Neuronal stem cell (in vitro differentiated cells): ENCODE data around the gene CSF1R.

Experiments
- DNase-seq: peaks from one replicate; pipeline ENCODE4 v3.0.0-alpha.2; 2013; ENCODE audit warnings: low spot score
- H2AFZ ChIP-seq: one replicate; pipeline ENCODE4 v1.6.1; 2013; ENCODE audit warnings: mild to moderate bottlenecking, low read length, inconsistent platforms
- H2AK5ac ChIP-seq: 2 replicates; pipeline ENCODE4 v1.6.1; 2013; ENCODE audit warnings: low read depth, mild to moderate bottlenecking, inconsistent platforms, low read length, moderate library complexity, mixed read lengths
- H2BK120ac ChIP-seq: 2 replicates; pipeline ENCODE4 v1.6.1; 2013; ENCODE audit warnings: low read depth, mild to moderate bottlenecking, inconsistent platforms, low read length, moderate library complexity, mixed read lengths
- H2BK12ac ChIP-seq: one replicate; pipeline ENCODE4 v1.6.1; 2013; ENCODE audit warnings: low read length, inconsistent platforms
- H2BK15ac ChIP-seq: 2 replicates; pipeline ENCODE4 v1.6.1; 2013; ENCODE audit warnings: mild to moderate bottlenecking, low read length, inconsistent platforms, mixed read lengths
- H2BK5ac ChIP-seq: one replicate; pipeline ENCODE4 v1.6.1; 2013; ENCODE audit warnings: inconsistent platforms, mild to moderate bottlenecking, low read length, moderate library complexity
- H3K14ac ChIP-seq: one replicate; pipeline ENCODE4 v1.6.1; 2013; ENCODE audit warnings: low read length, inconsistent platforms
- H3K18ac ChIP-seq: 2 replicates; pipeline ENCODE4 v1.6.1; 2013; ENCODE audit warnings: low read length, inconsistent platforms
- H3K23ac ChIP-seq: 2 replicates; pipeline ENCODE4 v1.6.1; 2013; ENCODE audit warnings: low read depth, mild to moderate bottlenecking, mixed read lengths, low read length, inconsistent platforms; ENCODE audit not compliant: poor library complexity
- H3K27ac ChIP-seq: replicated peaks from 3 replicates; pipeline ENCODE4 v1.5.1; 2013; ENCODE audit warnings: low read length, inconsistent platforms
- H3K27me3 ChIP-seq, 3 experiments: 2 replicates each; pipeline ENCODE4 v1.6.1; 2013; ENCODE audit warnings: low read length in 3 of 3, mild to moderate bottlenecking in 2 of 3, inconsistent platforms in 1 of 3, low read depth in 1 of 3, mixed read lengths in 1 of 3, moderate library complexity in 1 of 3; ENCODE audit not compliant: control insufficient read depth in 3 of 3, insufficient read depth in 3 of 3
- H3K36me3 ChIP-seq, 2 donors: replicated peaks in 1 of 2; 2 replicates each; pipeline ENCODE4 v1.6.1; 2013; ENCODE audit warnings: low read length in 2 of 2; ENCODE audit not compliant: control insufficient read depth in 2 of 2, insufficient read depth in 2 of 2
- H3K4ac ChIP-seq: 2 replicates; pipeline ENCODE4 v1.6.1; 2013; ENCODE audit warnings: inconsistent platforms, mild to moderate bottlenecking, low read length, moderate library complexity
- H3K4me1 ChIP-seq, 2 donors: 1 replicate in 1 of 2; 2 replicates in 1 of 2; pipeline ENCODE4 v1.6.1; 2013; ENCODE audit warnings: low read length in 2 of 2, low read depth in 1 of 2; ENCODE audit not compliant: control insufficient read depth in 2 of 2, insufficient read depth in 1 of 2
- H3K4me2 ChIP-seq: one replicate; pipeline ENCODE4 v1.6.1; 2013; ENCODE audit warnings: mild to moderate bottlenecking, low read length, inconsistent platforms; ENCODE audit not compliant: insufficient read depth, poor library complexity, severe bottlenecking
- H3K4me3 ChIP-seq, 2 donors: 2 replicates each; pipeline ENCODE4 v1.5.1; 2013; ENCODE audit warnings: low read length in 2 of 2, mild to moderate bottlenecking in 2 of 2, inconsistent platforms in 1 of 2, moderate library complexity in 1 of 2
- H3K79me1 ChIP-seq: one replicate; pipeline ENCODE4 v1.6.1; 2013; ENCODE audit warnings: low read depth, mild to moderate bottlenecking, inconsistent platforms, low read length, moderate library complexity
- H3K9ac ChIP-seq: one replicate; pipeline ENCODE4 v1.6.1; 2013; ENCODE audit warnings: mild to moderate bottlenecking, low read depth, low read length, inconsistent platforms; ENCODE audit not compliant: poor library complexity
- H3K9me3 ChIP-seq, 2 donors: replicated peaks in 1 of 2; 2 replicates each; pipeline versions ENCODE3 to v1.6.1; 2013; ENCODE audit warnings: low read length in 2 of 2, mild to moderate bottlenecking in 2 of 2, inconsistent platforms in 1 of 2, low read depth in 1 of 2, mixed read lengths in 1 of 2, moderate library complexity in 1 of 2; ENCODE audit not compliant: control insufficient read depth in 2 of 2, insufficient read depth in 1 of 2
- H4K8ac ChIP-seq: one replicate; pipeline ENCODE4 v1.6.1; 2013; ENCODE audit warnings: low read depth, mild to moderate bottlenecking, inconsistent platforms, low read length, moderate library complexity
- H4K91ac ChIP-seq: one replicate; pipeline ENCODE4 v1.6.1; 2013; ENCODE audit warnings: low read length, low read depth, mild to moderate bottlenecking, inconsistent platforms; ENCODE audit not compliant: poor library complexity
- WGBS, 2 donors: extraction: QIAGEN DNeasy Blood & Tissue Kit; methylation state at CpG; one replicate each; pipeline ENCODE4 v1.1.7; 2013; ENCODE audit warnings: missing lambda C conversion rate in 2 of 2, mixed read lengths in 1 of 2; ENCODE audit not compliant: insufficient read length in 2 of 2, insufficient replicate concordance in 1 of 2; ENCODE audit errors: extremely low coverage in 2 of 2; 5-methylcytosine and 5-hydroxymethylcytosine counted together

Gene CSF1R

DNA sequence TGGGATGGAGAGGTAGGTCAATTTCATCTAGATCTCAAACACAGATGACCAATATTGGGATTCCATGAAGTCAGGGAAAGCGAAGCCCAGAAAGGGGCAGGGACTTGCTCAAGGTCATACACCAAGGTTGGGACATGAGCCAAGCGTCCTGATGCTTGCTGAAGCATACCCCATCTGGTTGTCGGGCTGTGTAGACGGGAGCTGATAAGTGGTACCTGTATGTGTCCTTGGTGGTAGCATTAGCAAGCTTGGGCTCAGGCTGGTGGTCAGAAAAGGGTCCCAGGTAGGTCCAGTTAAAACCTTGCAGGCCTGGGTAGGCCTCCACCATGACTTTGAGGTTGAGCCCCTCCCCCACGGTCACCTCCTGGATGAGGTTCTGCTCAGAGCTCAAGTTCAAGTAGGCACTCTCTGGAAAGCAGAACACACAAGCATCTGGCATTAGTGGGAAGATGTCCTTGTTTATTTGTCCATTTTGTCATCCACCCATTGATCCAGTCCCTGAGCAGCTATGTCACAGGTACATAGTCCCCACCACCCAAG is 13.2 kb downstream of the CSF1R start:
- Histone ChIP-seq H3K4me2 (no peak overlapping the region), H3K4me3 (no peak overlapping the region), H4K8ac (no peak overlapping the region), H2BK120ac (no peak overlapping the region), H2AFZ (no peak overlapping the region), H3K27me3 (peaks cover 0 to 77% (median 0%) of the 10 kb centered on the region in 3 experiments), H2BK15ac (no peak overlapping the region), H2AK5ac (no peak overlapping the region), H3K23ac (no peak overlapping the region), H3K27ac (no peak overlapping the region), H3K9me3 (no peaks in the 10 kb centered on the region), H2BK12ac (no peak overlapping the region), H3K4me1 (no peaks in the 10 kb centered on the region), H3K14ac (no peak overlapping the region), H3K79me1 (no peaks in the 10 kb centered on the region), H3K36me3 (no peaks in the 10 kb centered on the region), H2BK5ac (no peak overlapping the region), H3K4ac (no peak overlapping the region), H3K18ac (no peak overlapping the region), H4K91ac (no peak overlapping the region), H3K9ac (no peak overlapping the region)
- WGBS, 2 donors = no CpG with 5 or more reads among the region's 5 CpGs
- DNase-seq = no peak

GRCh38 chr5:150070821-150071220 is 15.5 kb downstream of the CSF1R start:
- no peak overlapping the region for H2AK5ac ChIP-seq
- no CpG with 5 or more reads among the region's 3 CpGs for WGBS, 2 donors
- no peak overlapping the region for H3K23ac ChIP-seq
- H3K9ac ChIP-seq = no peak overlapping the region
- peaks cover 0 to 74% (median 0%) of the 10 kb centered on the region in 3 experiments for H3K27me3 ChIP-seq
- no peak overlapping the region for H3K27ac ChIP-seq
- H3K9me3 ChIP-seq = no peaks in the 10 kb centered on the region
- no peak overlapping the region for H2AFZ ChIP-seq
- H2BK12ac ChIP-seq = no peak overlapping the region
- no peak for DNase-seq
- no peak overlapping the region for H2BK15ac ChIP-seq
- no peak overlapping the region for H3K4me3 ChIP-seq
- no peak overlapping the region for H2BK120ac ChIP-seq
- H3K79me1 ChIP-seq = no peaks in the 10 kb centered on the region
- no peaks in the 10 kb centered on the region for H3K36me3 ChIP-seq
- H3K18ac ChIP-seq = no peak overlapping the region
- H3K4me1 ChIP-seq = no peaks in the 10 kb centered on the region
- no peak overlapping the region for H3K14ac ChIP-seq
- no peak overlapping the region for H3K4me2 ChIP-seq
- no peak overlapping the region for H4K8ac ChIP-seq
- no peak overlapping the region for H3K4ac ChIP-seq
- no peak overlapping the region for H4K91ac ChIP-seq
- H2BK5ac ChIP-seq = no peak overlapping the region

DNA sequence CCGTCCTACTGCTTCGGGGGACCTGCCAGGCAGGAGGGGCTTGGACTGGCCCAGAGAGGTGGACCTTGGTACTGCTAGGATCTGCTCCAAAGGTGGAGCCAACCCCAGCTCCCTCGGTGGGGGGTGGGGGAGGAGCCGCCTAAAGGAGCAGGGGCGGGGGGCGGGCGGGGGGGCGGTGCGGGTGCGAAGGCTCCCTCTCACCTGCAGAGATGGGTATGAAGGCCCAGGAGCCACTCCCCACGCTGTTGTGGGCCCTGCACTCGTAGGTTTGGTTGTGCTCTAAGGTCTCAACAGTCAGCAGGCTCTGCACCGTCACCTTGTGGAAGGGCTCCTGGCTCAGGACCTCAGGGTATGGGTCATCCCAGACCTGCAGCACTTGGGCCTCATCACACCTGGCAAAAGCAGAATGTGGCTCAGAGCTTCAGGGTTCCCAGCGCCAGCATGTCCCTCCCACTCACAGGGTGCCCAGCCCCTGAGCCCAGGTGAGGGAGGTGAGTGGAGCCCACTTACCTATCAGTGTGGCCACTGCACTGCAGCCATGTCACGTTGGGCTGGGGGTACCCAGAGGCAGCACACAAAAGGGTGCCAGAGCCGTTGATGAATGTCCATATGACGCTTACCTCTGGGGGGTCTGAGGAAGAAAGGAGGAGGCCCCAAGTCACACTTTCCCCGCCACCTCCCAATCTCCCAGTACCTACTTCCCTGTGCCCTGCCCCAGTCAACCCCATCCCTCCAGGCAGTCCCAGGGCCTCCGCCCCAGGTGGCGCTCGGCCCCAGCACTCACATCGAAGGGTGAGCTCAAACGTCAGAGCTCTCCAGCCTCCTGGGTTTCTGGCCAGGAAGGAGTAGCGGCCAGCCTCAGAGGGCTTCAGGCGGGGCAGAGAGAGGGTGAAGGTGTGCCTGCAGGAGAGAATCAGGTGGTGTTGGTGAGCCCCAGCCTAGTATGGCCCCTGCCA is 16.4 kb downstream of the CSF1R start:
- H3K23ac ChIP-seq = no peak overlapping the region
- no peaks in the 10 kb centered on the region for H3K79me1 ChIP-seq
- H3K4me3 ChIP-seq = no peak overlapping the region
- H2BK5ac ChIP-seq = no peak overlapping the region
- peak overlapping the region; percentile 58 for H3K14ac ChIP-seq
- no peak overlapping the region for H4K91ac ChIP-seq
- H3K27me3 ChIP-seq = peaks cover 0 to 71% (median 0%) of the 10 kb centered on the region in 3 experiments
- no peak overlapping the region for H2AK5ac ChIP-seq
- H3K18ac ChIP-seq = peak overlapping the region; percentile 48
- H2BK15ac ChIP-seq = peak overlapping the region; percentile 18
- H3K4me1 ChIP-seq = peaks cover 0 to 6% of the 10 kb centered on the region in 2 donors
- no peak overlapping the region for H3K4ac ChIP-seq
- H3K9ac ChIP-seq = no peak overlapping the region
- no peak overlapping the region for H3K27ac ChIP-seq
- no peak overlapping the region for H2BK12ac ChIP-seq
- no peak for DNase-seq
- H3K36me3 ChIP-seq = no peaks in the 10 kb centered on the region
- H3K9me3 ChIP-seq = no peaks in the 10 kb centered on the region
- H2AFZ ChIP-seq = no peak overlapping the region
- no peak overlapping the region for H4K8ac ChIP-seq
- no peak overlapping the region for H2BK120ac ChIP-seq
- H3K4me2 ChIP-seq = no peak overlapping the region
- no CpG with 5 or more reads among the region's 25 CpGs for WGBS, 2 donors

DNA sequence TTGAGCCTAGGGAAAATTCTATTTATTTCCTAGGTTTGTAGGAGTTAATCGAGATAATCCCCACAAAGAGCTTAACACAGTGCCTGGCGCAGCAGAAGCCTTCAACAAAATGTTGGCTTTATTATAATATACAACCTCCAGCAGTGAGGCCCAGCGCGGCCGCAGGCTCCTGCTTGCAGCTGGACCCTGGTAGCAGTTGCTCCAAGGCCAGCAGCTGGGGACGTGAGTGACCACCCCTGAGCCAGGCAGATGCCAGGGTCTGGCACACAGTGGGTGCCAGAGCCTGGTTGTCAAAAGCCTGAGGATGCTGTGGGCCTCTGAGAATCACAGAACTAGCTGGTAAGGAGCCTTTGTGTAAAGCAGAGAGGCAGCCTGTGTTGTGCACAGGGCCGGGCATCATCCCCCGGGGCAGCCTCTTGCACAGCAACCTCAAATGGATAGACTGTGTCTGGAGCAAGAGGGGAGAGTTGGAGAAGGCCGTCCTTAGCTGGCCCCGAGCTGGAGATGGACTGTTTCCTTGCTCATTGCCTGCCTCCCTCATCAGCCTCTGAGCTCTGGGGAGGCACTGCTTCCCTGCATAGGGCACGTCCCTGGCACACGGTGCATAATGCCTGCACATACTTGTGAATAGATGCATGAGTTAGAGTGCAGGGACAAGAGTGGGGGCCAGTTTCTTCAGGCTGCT is 17.3 kb downstream of the CSF1R start:
- Histone ChIP-seq H2BK15ac (no peak overlapping the region), H3K79me1 (no peaks in the 10 kb centered on the region), H3K9me3 (no peaks in the 10 kb centered on the region), H3K27me3 (peaks cover 0 to 67% (median 0%) of the 10 kb centered on the region in 3 experiments), H3K18ac (peak overlapping the region; percentile 0), H3K14ac (no peak overlapping the region), H3K4me3 (no peak overlapping the region), H3K36me3 (no peaks in the 10 kb centered on the region), H3K23ac (no peak overlapping the region), H2BK12ac (no peak overlapping the region), H4K8ac (no peak overlapping the region), H2AFZ (no peak overlapping the region), H3K4me2 (no peak overlapping the region), H2AK5ac (no peak overlapping the region), H4K91ac (no peak overlapping the region), H2BK120ac (no peak overlapping the region), H3K4me1 (peaks cover 0 to 13% of the 10 kb centered on the region in 2 donors), H3K4ac (no peak overlapping the region), H3K9ac (no peak overlapping the region), H3K27ac (no peak overlapping the region), H2BK5ac (no peak overlapping the region)
- no CpG with 5 or more reads among the region's 12 CpGs for WGBS, 2 donors
- DNase-seq = no peak
